NOMO-1 treated with dmso at 0.1 percent for 144 hours (cell line): ENCODE measurements around the gene C20orf141.
"Not testable (repeated sequence)": the region's sequence is repeated elsewhere in the genome, so short reads cannot be mapped to it uniquely, and the experiment has no call there.

ENCODE experiments used
- DNase-seq: peaks from one replicate; lab custom pipeline; 2025; ENCODE audit not compliant: unreplicated experiment; lab: John Stamatoyannopoulos, UW

Gene C20orf141

DNA sequence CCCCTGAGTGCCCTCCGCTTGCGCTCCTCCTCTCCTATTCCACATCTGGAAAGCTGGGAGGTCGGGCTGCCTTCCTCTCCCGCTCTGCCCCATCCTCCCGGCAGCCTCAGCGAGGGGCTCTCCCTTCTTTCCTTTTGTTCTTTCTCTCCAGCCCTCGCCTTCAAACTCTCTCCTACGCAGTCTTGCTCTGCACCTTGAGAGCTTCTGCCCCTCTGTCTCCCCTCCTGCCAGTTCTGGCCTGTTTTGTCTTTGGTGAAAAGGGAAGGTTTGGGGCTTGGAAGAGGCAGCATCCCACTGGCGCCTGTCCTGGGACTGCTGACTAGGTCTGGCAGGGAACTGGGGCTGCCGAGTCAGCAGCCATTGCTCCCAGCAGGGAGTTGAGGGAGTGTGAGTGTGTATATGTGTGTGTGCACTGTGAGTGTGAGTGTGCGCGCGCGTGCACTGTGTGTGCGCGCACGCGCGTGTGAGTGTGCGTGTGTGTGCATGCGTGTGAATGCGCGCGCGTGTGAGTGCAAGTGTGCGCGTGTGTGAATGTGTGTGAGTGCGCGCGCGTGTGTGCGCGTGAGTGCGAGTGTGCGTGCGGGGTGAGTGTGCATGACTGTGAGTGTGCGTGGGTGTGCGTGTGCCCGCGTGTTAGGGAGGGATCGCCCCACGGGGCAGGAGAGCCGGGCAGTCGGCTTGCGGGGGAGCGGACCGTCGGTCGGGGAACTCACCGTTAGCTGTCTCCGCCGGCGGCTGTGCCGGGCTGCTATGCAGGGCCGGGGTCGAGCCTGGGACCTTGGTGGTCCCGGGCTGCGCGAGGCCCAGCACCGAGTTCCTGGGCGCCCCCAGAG, 14.9 kb upstream of the C20orf141 start:
- no peak for DNase-seq

DNA sequence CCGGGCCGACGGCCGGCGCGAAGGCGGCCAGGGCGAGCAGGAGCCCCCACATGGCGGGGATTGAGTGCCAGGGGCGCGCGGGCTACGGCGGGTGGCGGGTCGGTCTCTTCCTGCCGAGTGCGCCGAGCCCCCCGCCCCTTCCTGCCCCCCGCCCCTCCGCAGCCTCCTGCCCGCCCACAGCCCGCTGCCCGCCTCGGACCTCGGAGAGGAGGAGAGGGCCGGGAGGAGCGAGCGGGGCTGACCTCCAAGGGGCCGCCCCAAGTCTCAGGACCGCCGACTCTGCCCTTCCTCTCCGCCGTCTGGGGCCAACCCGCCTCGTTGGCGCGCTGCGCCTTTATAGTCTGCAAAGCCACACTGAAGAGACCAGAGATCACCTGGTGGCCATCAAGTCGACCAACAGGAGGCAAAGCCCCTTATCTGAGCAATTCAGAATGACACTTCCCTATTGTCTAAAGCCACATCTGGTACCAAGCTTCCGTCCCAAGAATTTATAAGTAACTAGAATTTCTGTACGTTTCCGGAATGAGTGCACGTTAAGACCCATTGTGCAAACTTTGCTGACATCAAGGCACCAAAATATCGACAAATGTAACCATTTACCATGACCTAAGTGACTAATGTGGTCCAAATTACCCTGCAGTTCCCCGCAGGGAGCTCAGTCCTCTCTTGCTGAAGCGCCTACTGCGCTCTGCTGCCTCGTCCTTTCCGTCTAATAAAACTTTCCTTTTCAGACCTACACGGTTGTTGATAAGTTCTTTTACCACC, 14.1 kb upstream of the C20orf141 start, which contains the start of gene CPXM1:
CPXM1 (minus strand) TSS at position 107 of the 765 bp plus-strand sequence; CDS start at position 52, 55 bp downstream.
- DNase-seq: peak; percentile 67

DNA sequence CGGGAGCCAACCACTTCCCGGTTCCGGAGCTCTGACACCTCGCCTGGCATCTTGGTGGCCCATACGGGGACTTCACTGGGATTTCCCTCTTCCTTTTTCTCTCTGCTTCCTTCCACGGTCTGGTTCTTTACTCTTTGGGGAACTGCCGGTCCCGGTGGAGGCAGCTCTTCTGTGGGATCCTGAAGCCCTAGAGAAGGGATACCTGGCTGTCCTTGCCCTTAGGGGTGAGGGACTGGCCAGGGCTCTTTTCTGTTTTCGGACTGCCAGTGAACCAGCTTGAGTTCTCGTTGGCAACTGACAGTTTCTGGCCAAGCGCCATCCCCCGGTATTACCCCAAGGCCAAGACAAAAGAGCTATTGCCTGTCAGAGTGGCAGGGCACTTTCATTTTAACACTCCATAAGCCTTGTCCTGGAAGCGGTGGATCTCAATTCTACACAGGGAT, 13.5 kb upstream of the C20orf141 start:
- no peak for DNase-seq

DNA sequence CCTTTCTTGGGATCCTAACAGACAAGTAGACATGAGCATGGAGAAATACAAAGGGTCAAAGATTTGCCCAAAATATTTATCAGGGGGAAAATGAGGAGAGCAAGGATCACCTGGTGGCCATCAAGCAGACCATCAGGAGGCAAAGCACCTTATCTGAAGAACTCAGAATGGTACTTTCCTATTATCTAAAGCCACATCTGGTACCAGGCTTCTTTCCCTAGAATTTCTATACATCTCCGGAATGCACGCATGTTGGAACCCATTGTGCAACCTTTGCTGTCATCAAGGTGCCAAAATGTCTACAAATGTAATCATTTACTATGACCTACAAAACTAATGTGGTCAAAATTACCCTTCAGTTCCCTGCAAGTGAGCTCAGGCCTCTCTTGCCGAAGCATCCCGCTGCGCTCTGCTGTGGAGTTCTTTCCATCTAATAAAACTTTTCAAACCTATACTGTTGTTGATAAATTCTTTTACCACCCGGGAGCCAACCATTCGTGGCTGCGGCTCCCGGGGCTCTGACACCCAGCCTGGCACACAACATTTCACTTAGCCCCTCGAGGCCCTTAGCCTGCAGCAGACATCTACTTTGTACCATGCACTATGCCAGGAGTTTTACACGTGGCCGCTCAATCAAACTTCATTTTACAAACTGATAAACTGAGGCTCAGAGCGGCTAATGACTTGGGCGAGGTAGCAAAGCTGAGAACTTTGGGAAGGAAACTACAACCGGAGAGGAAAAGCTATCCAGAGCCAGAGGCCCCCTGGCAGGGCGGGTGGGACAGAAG, 10.6 kb upstream of the C20orf141 start:
- DNase-seq: no peak

DNA sequence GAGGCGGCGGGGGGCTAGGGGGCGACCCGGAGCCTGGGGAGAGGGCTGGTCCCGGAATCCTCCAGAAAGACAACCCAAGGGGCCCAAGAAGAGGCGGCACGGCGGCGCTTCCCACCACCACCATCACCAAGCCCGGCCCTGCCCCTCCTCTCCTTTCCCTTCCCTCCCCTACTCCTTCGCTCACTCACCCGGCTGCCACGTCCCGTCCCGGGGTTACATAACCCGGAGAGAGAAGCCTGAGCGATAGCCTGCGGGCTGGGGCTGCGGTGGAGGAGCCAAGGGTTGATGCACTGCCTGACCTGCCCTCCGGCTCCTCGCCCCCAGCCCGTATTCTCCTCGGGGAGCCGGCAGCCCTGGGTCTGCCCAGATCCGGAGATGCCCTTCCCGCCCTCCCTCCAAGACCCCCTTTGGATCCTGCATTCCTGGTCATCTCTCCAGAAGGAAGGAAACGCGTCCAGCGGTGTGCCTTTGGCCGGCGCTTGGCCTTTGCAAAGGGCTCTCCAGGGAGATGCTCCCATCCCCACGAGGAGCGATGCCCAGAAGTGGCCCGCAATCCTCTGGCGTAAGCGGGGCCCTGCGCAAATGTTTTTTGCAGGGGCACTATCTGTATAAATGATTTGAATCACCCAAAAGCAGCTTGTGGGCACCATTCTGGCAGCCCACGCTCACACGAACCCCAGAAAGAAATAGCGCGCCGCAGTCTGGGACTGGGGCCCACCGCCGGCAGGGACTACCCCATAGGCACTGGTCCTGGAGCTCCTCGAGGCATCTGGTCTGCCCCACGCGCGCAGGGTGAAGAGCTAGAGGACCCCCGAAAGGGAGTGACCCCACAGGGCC, 9.7 kb upstream of the C20orf141 start:
- DNase-seq: no peak

DNA sequence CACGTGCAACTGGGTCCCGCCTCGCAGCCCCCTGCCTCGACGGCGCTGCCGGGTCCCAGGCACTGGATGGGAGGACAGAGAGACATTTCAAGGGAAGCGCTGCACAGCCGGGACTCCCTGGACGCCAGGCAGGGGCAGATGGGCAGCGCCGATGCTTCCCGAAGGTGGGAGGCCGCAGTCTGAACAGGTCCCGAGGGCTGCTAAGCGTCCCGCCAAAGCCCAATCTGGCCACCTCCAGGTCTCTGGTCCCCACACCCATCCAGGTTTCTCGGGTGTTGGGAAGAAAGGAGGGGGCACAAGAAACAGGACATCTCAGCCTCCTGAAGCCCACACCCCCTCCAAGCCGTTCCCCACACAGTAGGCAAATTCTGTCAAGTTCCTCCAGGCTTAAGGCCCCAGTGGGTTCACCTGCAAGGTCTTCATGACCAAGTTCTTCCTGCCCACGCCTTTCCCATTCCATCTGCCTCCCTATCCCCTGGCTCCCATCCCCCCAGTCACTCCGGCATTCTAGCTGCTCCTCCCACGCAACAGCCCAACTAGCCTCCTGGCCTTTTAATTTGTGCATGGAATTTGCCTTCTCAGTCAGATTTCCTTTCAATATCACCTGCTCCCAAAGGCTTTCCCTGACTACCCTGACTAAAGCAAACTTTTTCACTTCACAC, 9.0 kb upstream of the C20orf141 start:
- DNase-seq: no peak

DNA sequence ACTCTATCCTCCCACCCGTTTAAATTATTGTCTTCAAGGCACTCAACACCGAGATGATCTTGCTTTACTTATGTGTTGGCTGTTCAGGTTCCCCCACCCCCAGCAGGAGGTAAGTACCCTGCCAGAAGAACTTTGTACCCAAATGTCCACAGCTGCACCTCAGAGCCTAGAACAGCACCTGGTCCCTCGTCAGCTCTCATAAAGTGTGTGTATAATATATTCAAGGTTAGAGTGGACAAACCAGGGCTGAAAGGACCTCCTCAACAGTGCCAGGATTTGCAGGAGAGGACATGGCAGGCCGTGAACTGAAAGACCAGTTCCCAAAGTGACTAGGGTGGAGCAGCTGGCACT, 8.5 kb upstream of the C20orf141 start:
- no peak for DNase-seq

DNA sequence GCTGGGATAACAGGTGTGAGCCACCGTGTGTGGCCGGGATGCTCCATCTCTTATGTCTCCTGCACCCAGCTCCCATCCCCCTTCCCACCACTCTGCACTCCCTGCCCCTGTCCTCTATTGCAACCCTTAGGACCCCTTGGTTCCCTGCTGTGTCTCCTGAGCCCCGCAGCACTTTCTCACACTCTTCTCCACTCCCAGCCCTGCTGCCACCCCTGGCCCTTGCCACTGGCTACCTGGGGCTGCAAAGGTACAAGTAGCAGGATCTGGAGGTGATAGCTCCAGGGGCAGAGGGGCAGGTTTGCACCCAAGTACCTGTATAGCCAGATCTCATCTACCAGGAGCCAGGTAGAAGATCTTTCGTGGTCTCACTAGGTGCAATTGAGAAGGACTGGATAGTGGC, 7.8 kb upstream of the C20orf141 start:
- DNase-seq: no peak

DNA sequence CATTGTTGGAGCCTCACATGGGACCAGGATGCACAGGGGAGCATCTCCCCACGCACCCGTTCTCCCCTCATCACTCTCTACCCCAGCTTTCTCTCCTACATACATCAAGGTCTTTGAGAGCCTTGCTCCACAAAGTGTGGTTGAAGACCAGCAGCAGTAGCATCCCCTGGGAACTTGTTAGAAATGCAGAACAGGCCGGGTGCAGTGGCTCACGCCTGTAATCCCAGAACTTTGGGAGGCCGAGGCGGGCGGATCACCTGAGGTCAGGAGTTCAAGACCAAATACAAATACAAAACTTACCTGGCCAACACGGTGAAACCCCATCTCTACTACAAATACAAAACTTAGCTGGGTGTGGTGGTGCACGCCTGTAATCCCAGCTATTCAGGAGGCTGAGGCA, 6.9 kb upstream of the C20orf141 start:
- DNase-seq: not testable (repeated sequence)

DNA sequence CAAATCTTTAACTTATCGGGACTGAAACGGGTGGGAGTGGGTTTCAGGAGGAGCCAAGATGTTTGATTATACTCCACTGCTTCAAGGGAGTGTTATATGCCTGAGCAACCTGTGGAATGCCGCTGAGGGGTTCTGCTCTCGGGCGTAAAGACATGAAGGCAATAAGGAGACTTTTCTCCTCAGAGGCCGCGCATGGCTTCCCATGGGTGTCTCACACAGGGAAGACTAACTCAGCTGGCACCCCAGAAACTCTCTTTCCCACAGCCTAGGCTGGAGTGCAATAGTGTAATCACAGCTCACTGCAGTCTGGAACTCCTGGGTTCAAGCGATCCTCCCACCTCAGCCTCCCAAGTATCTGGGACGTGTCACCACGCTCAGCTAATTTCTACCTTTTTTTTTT, 5.1 kb upstream of the C20orf141 start:
- DNase-seq: no peak

DNA sequence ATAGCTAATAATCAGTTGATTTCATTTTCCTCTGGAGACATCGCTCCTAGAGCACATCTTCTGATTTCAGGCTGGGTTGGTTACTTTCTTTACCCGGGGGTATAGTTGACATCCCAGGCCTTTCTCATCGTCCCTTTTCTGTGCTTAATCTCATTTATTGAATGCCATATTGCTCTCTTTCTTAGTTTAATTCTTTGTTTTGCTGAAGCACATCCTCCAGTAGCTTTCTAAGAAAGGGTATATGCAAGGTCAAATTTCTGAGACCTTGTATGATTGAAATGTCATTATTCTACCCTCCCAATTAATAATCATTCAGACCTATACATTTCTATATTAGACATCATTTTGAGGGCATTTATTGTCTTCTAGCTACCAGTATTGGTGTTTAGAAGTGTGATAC, 2.6 kb upstream of the C20orf141 start:
- DNase-seq: no peak

DNA sequence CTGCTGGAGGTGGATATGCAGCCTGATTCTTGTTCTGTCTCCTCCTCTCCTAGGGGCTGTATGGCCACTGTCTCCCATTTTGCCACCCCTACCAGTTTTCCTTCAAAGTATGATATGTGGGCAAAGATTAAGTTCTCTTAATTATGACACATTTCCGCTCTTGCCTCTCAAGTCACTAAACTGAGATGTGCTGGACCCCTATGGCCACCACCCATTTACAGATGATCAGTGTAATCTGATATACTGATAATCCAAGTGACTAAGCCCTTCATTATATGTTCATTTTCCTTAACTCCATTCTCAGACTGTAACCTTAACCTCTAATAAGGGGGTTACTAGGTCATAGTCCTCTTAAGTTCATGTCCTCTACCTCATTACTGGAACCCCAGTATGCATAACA, 711 bp upstream of the C20orf141 start:
- DNase-seq: no peak

DNA sequence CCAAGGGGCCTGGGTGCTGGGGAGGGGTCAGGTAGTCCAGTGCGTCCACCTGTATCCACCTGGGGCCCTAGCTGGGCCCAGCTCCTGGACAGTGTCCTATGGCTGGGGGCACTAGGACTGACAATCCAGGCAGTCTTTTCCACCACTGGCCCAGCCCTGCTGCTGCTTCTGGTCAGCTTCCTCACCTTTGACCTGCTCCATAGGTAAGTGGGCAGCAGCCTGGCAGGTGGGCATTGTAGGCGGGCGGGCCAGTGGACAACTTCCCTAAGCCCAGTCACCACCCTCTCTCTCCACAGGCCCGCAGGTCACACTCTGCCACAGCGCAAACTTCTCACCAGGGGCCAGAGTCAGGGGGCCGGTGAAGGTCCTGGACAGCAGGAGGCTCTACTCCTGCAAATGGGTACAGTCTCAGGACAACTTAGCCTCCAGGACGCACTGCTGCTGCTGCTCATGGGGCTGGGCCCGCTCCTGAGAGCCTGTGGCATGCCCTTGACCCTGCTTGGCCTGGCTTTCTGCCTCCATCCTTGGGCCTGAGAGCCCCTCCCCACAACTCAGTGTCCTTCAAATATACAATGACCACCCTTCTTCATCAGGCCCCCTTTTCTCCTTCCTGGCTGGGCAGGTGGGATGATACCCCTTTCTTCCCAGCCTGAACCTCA, 584 bp downstream of the C20orf141 start:
- DNase-seq: no peak

DNA sequence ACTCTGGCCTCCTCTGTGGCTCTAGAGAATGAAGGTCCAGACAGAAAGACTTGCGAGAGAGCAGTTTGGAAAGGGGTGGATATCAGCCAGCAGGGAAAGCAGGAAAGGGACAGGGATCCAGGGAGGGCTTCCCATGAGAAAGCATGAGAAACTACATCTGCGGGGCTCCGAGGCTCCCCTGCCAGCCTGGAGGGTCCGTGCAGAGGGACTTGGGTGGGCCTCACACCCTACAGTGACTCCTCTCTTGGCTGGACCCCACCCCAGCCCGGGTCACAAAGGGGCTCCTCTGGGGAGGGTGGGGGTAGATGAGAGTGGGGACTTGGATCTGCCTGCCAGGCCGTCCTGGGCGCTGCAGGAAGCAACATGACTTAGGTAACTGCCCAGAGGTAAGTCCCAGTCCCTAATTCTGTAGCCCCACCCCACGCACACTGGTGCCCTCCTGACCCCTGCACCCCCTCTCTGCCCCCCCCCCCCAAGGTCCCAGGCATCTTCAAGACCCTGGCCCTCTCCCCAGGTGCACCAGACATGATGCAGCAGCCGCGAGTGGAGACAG, 1.3 kb downstream of the C20orf141 start, which contains the start of gene TMEM239:
TMEM239 (plus strand) TSS at position 335 of the 553 bp plus-strand sequence; CDS start at position 526, 191 bp downstream.
- no peak for DNase-seq

DNA sequence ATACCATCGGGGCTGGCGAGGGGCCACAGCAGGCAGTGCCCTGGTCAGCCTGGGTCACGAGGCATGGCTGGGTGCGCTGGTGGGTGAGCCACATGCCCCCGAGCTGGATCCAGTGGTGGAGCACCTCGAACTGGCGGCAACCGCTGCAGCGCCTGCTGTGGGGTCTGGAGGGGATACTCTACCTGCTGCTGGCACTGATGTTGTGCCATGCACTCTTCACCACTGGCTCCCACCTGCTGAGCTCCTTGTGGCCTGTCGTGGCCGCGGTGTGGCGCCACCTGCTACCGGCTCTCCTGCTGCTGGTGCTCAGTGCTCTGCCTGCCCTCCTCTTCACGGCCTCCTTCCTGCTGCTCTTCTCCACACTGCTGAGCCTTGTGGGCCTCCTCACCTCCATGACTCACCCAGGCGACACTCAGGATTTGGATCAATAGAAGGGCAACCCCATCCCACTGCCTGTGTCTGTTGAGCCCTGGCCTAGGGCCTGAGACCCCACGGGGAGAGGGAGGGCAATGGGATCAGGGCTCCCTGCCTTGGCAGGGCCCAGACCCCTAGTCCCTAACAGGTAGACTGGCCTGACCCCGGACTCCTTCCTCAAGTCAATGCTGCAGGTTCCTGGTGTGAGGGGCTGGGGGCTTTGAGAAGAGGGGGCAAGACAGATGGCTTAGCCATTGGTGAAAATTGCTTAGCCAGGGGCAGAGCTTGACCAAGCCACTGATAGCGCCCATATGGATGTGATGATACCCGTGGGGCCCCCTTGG, 2.0 kb downstream of the C20orf141 start:
- DNase-seq: no peak

DNA sequence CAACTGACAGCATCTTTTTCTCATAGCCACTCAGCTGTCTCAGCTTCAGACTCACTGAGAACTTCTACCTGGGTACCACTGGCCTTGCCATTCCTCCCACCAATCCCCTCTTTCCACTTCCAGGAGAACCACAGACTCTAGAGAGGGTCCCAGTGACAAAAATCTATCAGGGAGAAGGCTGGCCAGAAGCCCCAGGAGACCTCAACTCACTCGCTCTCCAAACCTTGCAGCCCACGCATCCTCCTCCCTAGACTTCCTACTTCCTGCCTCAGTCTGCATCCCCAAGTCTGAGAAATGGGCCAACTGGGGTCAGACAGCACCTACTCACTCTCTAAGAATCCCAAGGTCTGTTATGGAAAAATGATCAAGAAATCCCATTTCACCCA, 2.5 kb downstream of the C20orf141 start:
- DNase-seq: no peak

DNA sequence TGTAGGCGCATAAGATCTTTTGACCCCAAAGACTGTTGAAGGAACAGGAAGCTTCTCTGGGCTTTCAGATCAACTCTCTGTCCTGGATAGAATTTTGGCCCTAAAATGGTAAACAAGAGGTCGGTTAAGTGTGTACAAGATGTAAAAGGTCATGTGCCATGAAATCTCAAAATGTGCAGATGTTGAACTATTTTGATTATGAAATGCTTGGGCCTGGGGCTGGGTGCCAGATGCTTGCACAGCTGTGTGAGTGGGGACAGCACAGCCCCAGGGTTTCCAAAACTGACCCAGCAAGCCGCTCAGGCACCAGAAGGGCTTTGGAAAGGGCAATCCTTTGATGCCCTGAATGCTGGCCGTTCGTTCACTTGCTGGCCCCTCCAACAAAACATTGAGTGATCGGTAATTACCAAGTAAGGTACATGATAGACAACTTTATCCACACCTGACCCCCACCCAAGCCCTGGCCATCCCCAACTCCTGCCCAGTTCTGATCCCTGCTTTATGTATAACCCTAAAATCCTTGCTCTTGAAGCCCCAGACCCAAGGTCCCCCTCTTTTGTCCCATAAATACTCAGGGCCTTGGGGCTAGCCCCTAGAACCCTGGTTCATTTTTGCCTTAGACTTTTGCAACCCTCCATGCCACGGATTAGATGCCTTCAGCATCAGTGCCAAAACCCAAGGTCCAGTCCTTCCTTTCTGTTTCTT, 3.3 kb downstream of the C20orf141 start:
- no peak for DNase-seq
